Measurements from ENCODE around the gene METTL22.

METTL22 gene

DNA sequence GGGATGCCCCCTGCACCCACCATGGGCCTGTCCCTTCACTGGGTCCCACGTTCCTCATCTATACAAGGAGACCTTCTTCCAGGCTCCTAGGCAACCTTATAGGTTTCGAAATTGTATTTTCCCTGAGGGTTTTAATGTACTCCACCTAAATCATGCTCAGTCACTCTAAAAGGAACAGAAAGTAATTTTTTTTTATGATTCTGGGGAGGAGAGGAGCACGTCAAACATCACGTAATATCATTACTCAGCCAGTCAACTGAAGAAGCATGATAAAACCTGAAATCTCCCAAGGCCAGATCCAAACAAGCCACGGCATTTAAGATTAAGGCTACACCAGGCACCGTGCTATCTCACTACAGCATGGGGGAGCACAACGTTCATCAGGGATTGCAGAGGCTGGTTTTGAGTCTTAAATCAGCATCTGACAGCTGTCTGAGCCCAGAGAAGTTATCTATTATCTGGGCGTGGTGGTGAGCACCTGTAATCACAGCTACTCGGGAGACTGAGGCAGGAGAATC is 27.3 kb upstream of the METTL22 start:
- no peak for DNase-seq (ENCODE audit: low read depth)

- DNase-seq (ENCODE audit: low read depth) = no peak
Measured at GRCh38 chr16:8595783-8596182, 25.7 kb upstream of the METTL22 start.

GRCh38 chr16:8596581-8596980 is 24.9 kb upstream of the METTL22 start:
- DNase-seq (ENCODE audit: low read depth) = no peak

DNA sequence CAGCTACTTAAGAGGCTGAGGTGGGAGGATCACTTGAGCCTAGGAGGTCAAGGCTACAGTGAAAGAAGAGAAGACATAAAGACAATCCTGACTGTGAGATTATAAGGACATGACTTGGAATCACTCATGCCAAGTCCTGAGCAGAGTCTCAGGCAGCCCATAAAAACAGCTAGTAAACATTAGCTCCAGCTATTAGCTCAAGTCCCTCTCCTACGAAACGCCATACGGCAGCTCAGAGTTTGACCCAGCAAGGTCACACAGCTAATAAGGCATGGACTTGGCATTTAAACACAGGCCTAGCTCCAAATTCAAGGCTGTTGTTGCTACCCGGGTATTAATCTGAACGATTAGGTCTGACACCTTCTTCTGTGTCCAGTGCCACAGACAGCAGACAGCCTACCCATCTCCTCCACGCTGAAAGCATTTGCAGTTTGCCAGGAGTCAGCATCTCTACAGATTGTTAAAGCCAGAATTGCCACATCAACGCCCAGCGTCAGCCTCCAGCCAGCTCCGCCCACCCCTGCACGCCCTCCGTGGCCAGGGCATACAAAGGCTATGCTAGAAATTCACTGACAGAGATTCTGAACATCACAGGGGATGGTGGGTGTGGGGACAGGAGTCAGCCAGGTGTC is 21.2 kb upstream of the METTL22 start:
- no peak for DNase-seq (ENCODE audit: low read depth)

DNA sequence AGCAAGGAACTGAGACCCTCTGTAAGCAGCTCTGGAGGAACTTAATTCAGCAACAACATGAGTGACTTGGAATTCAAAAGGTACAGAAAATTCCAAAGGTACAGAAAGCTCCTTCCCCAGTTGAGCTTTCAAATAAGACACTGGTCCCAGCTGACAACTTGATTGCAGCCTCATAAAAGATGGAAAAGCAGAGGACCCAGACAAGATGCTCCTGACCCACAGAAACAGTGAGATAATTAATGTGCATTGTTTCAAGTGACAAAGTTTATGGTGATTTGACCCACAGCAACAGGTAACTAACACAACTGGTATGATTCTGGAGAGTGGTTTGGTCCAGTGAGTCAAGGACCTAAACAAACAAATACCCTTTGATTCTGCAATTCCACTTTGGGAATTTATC is 15.9 kb upstream of the METTL22 start:
- no peak for DNase-seq (ENCODE audit: low read depth)

DNA sequence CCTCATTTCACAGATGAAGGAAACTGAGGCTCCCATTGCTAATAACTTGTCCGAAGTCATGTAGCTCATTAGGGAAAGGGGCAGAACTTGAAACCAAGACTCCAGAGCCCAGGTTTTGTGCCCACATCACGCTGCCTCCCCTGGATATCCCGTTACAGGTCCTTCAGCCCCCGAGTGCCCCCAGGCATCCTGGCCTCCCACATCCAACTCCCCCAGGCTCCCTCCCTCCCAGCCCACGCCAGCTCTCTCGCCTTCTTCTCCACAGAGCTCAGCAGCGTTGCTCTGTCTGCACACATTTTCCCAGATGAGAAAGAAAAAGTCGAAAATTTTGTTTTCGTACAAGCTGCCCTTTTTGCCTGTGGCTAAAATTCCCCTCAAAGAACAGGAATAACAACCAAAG is 14.3 kb upstream of the METTL22 start:
- no peak for DNase-seq (ENCODE audit: low read depth)

DNA sequence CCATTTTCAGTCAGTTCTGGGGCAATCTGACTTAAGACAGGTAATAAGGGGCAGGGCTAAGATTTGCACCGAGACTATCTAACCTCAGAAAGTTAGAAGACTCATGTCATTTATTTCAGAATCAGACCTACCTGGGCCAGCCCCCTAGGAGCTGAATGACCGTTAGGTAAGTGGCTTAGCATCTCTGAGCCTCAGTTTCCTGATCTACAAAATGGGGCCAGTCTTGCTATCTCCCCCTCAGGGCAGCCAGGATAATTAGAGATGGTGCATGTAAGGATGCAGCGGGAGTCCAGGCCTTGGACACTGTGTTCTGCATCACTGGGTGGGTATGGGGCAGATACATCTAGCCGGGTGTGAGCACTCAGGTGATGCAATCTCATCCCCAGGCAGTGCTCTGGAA is 10.4 kb upstream of the METTL22 start:
- DNase-seq (ENCODE audit: low read depth) = no peak

DNA sequence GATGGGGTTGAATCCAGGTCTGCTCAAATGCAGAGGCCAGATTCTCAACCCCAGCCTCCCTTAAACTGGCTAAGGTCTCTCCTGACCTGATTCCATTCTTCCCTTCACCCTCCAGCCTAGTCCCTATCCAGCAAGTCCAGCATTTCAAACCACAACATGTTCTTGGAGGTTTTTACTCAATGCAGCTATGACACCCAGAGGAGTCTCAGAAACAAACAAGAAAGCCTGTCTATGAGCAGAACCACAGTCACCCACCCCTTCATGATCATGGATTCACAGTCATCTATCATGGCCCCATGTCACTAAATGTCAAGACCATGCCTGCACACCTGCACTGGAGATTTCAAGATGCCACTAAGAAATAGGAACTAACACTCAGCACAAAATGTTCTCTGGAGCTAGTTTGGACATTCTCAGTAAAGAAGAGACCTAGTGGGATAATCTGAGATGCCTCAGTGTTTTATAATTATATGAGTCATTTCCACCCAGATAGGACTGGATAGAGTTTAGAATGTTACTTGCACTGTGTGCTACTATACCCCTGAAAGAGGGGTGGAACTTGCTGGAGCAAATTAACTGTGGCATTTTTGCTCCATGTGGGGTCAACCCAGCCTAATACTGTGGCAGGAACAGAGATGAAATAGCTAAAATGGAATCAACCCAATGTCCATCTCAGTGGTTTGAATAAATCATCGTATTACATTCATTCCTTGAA is 9.5 kb upstream of the METTL22 start:
- no peak for DNase-seq (ENCODE audit: low read depth)

GRCh38 chr16:8614435-8615029 is 7.0 kb upstream of the METTL22 start:
- DNase-seq (ENCODE audit: low read depth) = no peak

GRCh38 chr16:8619671-8620370 is 1.7 kb upstream of the METTL22 start:
- no peak for DNase-seq (ENCODE audit: low read depth)

DNA sequence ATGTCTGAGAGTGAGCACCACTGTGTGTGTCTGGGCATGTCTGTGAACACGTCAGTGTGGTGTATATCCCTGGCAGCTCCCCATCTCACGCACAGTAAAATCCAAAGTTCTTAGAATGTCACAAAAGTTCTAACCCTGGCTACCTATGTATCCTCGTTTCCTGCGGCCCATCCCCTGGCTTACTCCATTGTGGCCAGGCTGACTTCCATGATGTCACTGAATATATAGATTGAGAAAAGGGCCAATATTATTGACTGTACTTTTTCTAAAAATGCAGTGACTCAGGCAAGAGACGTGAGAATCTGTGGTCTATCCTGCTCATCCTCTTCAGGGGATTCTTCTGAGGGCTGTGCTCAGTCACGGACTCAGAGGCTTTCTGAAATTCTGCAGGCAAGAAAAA is 963 bp upstream of the METTL22 start:
- DNase-seq (ENCODE audit: low read depth) = no peak

GRCh38 chr16:8621222-8621571 is 301 bp upstream of the METTL22 start:
- no peak for DNase-seq (ENCODE audit: low read depth)

DNA sequence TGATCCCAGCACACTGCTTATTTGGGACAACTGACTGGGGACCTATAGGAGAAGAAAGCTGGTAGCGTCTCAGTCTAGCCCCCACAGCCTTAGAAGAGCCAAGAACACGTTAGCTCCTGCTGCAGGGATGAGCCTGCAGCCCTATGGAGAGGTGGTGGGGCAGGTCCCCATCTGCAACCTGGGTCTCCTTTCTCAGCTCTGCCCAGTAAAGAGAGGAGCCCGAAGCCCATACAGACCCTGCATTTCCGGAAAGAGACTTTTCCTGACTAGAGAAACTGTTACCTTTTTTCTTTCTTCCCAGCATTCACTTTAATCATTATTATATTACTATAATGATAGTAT is 788 bp downstream of the METTL22 start:
- no peak for DNase-seq (ENCODE audit: low read depth)

DNA sequence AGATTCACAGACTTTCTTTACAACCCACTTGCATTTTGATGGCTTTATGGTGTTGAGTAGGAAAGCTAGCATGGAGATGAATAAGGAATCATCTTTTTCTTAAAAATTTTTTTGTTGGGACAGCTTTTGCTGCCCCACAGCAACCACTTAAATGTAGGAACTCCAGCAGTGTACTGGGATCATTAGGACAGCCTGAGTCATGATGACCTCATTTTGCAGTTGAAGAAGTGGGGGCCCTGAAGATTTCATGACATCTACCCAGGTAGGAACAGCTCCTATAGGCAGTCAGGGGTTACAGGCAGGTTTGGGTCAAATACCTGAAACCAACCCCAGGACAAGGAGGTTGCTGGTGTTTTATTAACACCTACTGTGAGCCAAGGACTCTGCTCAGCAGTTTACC is 2.1 kb downstream of the METTL22 start:
- peak; percentile 7 for DNase-seq (ENCODE audit: low read depth)

- DNase-seq (ENCODE audit: low read depth) = no peak
Measured at GRCh38 chr16:8625491-8626087, 4.1 kb downstream of the METTL22 start.

DNA sequence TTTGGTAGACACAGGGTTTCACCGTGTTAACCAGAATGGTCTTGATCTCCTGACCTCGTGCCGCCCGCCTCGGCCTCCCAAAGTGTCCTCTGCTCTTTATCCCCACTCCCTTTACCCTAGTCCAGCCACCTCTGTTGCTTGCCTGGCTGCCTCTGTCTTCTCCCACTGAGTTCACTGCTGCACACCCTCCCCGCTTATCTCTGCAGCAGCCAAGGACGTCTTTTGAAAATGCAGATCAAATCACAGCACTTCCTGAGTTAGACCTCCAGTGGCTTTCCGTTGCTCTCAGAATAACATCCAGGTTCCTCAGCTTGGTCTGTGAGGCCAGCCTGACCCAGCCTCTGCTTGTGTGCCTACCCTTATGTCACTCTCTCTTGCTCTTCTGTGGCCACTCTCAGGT is 5.4 kb downstream of the METTL22 start:
- DNase-seq (ENCODE audit: low read depth) = no peak

GRCh38 chr16:8627456-8627855 is 6.0 kb downstream of the METTL22 start:
- DNase-seq (ENCODE audit: low read depth) = no peak

DNA sequence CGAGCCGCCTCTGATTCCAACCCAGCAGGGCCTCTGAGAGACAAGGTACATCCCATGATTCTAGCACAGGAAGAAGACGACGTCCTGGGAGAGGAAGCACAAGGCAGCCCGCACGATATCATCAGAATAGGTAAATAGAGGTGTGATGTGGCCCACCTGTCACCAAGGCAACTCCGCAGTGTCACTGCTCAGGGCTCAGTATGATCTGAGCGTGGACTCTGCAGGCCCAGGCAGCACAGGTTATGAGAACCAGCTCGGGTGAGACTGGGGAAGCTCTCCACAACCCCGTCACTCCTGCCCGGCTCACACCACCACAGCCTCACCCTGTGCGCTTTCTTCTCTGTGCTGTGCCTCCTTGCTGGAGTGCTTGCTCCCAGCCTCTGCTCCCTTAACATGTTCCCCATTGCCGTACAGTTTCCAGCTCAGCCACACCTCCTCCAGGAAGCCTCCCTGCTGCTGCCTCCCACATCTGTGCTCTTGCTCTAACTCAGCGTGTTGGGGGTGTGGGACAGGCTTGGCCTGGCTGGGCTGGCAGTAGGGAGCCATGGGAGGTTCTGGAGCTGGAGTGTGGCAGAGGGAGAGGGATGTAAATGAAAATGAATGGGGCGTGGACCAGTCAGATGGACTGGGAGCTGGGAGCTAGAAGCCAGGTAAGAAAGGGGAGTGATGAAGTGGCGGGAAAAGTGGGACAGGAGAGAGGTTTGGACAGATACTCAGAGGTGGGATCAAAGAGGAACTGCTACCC is 7.7 kb downstream of the METTL22 start:
- DNase-seq (ENCODE audit: low read depth) = no peak

- no peak for DNase-seq (ENCODE audit: low read depth)
Measured at GRCh38 chr16:8630255-8630953, 8.9 kb downstream of the METTL22 start.

GRCh38 chr16:8631373-8631772 is 9.9 kb downstream of the METTL22 start:
- no peak for DNase-seq (ENCODE audit: low read depth)

DNA sequence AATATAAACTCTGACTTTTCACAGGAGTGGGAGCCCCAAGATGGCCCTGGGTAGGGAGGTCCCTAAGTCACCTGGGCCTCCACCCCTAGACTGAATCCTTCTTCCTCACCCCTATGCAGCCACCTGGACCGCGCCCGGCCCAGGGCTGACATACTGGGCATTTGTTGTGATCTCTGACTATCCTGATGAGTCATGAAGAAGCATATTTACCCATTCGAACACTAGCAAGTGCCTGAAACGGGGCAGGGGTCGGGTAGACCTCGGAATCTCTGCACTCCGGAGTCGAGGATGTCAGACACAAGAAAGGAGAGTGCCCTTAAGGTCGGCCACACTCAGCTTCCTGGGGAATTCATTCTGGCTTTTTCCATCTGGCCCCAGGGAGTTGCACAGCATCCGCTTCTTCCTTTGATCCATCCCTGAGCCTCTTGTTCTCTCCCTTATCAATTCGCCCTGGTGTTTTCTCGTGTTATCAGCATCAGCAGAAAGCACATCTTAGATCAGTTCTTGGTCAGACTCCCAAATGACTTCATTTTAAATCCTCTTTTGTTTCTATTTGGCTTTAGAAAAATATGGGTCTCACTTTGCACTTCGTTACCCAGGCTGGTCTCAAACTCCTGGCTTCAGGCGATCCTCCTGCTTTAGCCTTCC is 10.4 kb downstream of the METTL22 start:
- no peak for DNase-seq (ENCODE audit: low read depth)
